Erythroblast (primary cell): ENCODE data around the gene RPL7A.

Source experiments
- GATA1 ChIP-seq: IDR thresholded peaks from 2 replicates; pipeline ENCODE4 v1.6.1; 2011; ENCODE audit warnings: low read depth, mild to moderate bottlenecking, control low read depth, low read length, moderate library complexity
- POLR2A ChIP-seq: IDR thresholded peaks from 2 replicates; pipeline ENCODE4 v1.6.1; 2011; ENCODE audit warnings: mild to moderate bottlenecking, low read length

DNA sequence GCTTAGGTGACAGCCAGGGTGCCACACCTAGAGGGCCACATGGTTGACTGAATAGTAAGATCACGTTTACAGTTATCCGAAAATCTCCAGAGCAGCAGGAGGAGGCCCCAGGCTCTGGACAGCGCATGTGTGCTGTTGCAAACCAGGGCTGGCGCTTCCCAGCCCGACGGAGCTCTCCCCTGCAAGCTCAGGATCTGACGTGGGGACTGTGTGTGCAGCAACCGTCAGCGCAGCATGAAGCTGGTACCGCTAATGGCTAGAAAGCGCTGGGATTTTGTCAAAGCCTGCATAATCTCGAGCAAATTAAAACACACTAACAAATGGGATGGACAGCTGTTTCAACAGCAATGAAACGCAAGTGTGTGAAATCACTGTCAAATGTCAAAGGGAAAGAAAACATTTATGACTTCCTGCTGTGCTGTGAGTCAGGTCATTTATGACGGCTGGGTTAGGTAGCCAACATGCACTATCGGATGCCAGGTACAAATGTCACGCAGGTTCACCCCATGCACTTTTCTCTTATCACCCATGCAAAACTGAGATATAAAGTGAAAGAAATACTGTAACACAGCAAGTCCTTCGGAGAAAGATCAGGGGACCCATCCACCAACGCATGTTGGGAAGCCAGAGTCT is 20.3 kb downstream of the RPL7A start:
- TF ChIP-seq POLR2A, result no peak
- TF ChIP-seq GATA1, result no peak
